IMR-90 (cell line): Measurements from ENCODE around the gene TAS2R3. TPM values are rescaled to one million over a fixed set of nuclear protein-coding genes. Genes with fewer than 3 reads are reported as not detected.

Experiments
- ATAC-seq: fragments of 200-7000 bp; cut with Tn5 transposase; 2 replicates; pipeline ENCODE4 v1.9.1; 2020; ENCODE audit warnings: low read depth, mild to moderate bottlenecking, moderate library complexity
- BruUV-seq: library from RNA; stranded (reverse); fragments of 400-500 nt; replicated peaks from 2 replicates; lab custom pipeline; 2021; lab: Mats Ljungman, UMichigan
- CTCF ChIA-PET: fragments of 300-600 bp; formaldehyde crosslinking; extraction: SDS; loops from one replicate; lab custom pipeline; 2021; ENCODE audit warnings: antibody characterized with exemption; lab: Yijun Ruan, JAX
- POLR2A ChIA-PET: fragments of 300-600 bp; sonication (Branson Sonifier 250); formaldehyde crosslinking; loops from one replicate; lab custom pipeline; 2022; ENCODE audit warnings: antibody characterized with exemption; ENCODE audit not compliant: unreplicated experiment; lab: Charles Lee
- DNase-seq: peaks from one replicate; pipeline ENCODE4 v3.0.0; 2013
- H2AFZ ChIP-seq: replicated peaks from 2 replicates; pipeline ENCODE3; 2013; ENCODE audit warnings: low read length, mild to moderate bottlenecking; ENCODE audit not compliant: poor library complexity
- H2AK5ac ChIP-seq: 2 replicates; pipeline ENCODE4 v1.6.1; 2013; ENCODE audit warnings: low read depth, low read length, inconsistent platforms
- H2AK9ac ChIP-seq: replicated peaks from 2 replicates; pipeline ENCODE3; 2013; ENCODE audit warnings: mild to moderate bottlenecking, low read depth, low read length, moderate library complexity; ENCODE audit not compliant: poor library complexity
- H2BK120ac ChIP-seq: 2 replicates; pipeline ENCODE4 v1.6.1; 2013; ENCODE audit warnings: low read depth, low read length, inconsistent platforms
- H2BK15ac ChIP-seq: 3 replicates; pipeline ENCODE4 v1.6.1; 2013; ENCODE audit warnings: low read depth, low read length, inconsistent platforms
- H2BK20ac ChIP-seq: 2 replicates; pipeline ENCODE4 v1.6.1; 2013; ENCODE audit warnings: low read depth, mild to moderate bottlenecking, inconsistent platforms, low read length, moderate library complexity
- H2BK5ac ChIP-seq: 2 replicates; pipeline ENCODE4 v1.6.1; 2013; ENCODE audit warnings: mild to moderate bottlenecking, low read depth, low read length, inconsistent platforms; ENCODE audit not compliant: poor library complexity, severe bottlenecking
- H3K14ac ChIP-seq: replicated peaks from 2 replicates; pipeline ENCODE4 v1.6.1; 2013; ENCODE audit warnings: low read depth, low read length, inconsistent platforms
- H3K18ac ChIP-seq: 2 replicates; pipeline ENCODE4 v1.6.1; 2013; ENCODE audit warnings: low read depth, low read length, control low read depth
- H3K23ac ChIP-seq: 2 replicates; pipeline ENCODE4 v1.6.1; 2013; ENCODE audit warnings: low read depth, low read length, inconsistent platforms
- H3K27ac ChIP-seq: 2 replicates; pipeline ENCODE4 v1.5.1; 2013; ENCODE audit warnings: mild to moderate bottlenecking, control low read depth, low read length; ENCODE audit not compliant: insufficient read depth
- H3K27me3 ChIP-seq: 2 replicates; pipeline ENCODE4 v1.6.1; 2013; ENCODE audit warnings: low read length; ENCODE audit not compliant: control insufficient read depth, insufficient read depth
- H3K36me3 ChIP-seq: 2 replicates; pipeline ENCODE4 v1.6.1; 2013; ENCODE audit warnings: low read length, mixed read lengths; ENCODE audit not compliant: control insufficient read depth, insufficient read depth
- H3K4ac ChIP-seq: 2 replicates; pipeline ENCODE4 v1.6.1; 2013; ENCODE audit warnings: low read depth, low read length, inconsistent platforms
- H3K4me1 ChIP-seq: 2 replicates; pipeline ENCODE4 v1.6.1; 2013; ENCODE audit warnings: low read length, mixed read lengths; ENCODE audit not compliant: control insufficient read depth, insufficient read depth
- H3K4me2 ChIP-seq: 2 replicates; pipeline ENCODE4 v1.6.1; 2013; ENCODE audit warnings: low read depth, mild to moderate bottlenecking, control low read depth, low read length, moderate library complexity
- H3K4me3 ChIP-seq: 2 replicates; pipeline ENCODE4 v1.5.1; 2013; ENCODE audit warnings: low read depth, mild to moderate bottlenecking, control low read depth, low read length, moderate library complexity; ENCODE audit not compliant: insufficient read depth
- H3K56ac ChIP-seq: 2 replicates; pipeline ENCODE4 v1.6.1; 2013; ENCODE audit warnings: low read length, inconsistent platforms; ENCODE audit not compliant: insufficient read depth; ENCODE audit errors: extremely low read depth
- H3K79me1 ChIP-seq, 2 experiments: 2 replicates each; pipeline ENCODE4 v1.6.1; 2013; ENCODE audit warnings: low read length in 2 of 2, inconsistent platforms in 1 of 2, low read depth in 1 of 2
- H3K9ac ChIP-seq: 2 replicates; pipeline ENCODE4 v1.6.1; 2013; ENCODE audit warnings: low read depth, low read length, control low read depth
- H3K9me1 ChIP-seq: 2 replicates; pipeline ENCODE4 v1.6.1; 2013; ENCODE audit warnings: low read length, inconsistent platforms; ENCODE audit not compliant: insufficient read depth
- H3K9me3 ChIP-seq: 2 replicates; pipeline ENCODE4 v1.6.1; 2013; ENCODE audit warnings: low read length; ENCODE audit not compliant: control insufficient read depth, insufficient read depth
- H4K20me1 ChIP-seq: 2 replicates; pipeline ENCODE4 v1.6.1; 2013; ENCODE audit warnings: low read length, inconsistent platforms; ENCODE audit not compliant: insufficient read depth
- H4K5ac ChIP-seq: 2 replicates; pipeline ENCODE4 v1.6.1; 2013; ENCODE audit warnings: mild to moderate bottlenecking, low read depth, low read length, control low read depth
- H4K8ac ChIP-seq, 2 experiments: 2 replicates each; pipeline ENCODE4 v1.6.1; 2013; ENCODE audit warnings: low read depth in 2 of 2, low read length in 2 of 2, control low read depth in 1 of 2, inconsistent platforms in 1 of 2
- H4K91ac ChIP-seq: 2 replicates; pipeline ENCODE4 v1.6.1; 2013; ENCODE audit warnings: low read depth, low read length, inconsistent platforms; ENCODE audit not compliant: insufficient read depth
- CEBPB ChIP-seq: IDR thresholded peaks from 2 replicates; pipeline ENCODE4 v1.6.1; 2012; ENCODE audit warnings: low read depth, low read length, improper control_type of control experiment
- MAZ ChIP-seq: IDR thresholded peaks from 2 replicates; pipeline ENCODE4 v1.6.1; 2012; ENCODE audit warnings: low read depth, mild to moderate bottlenecking, low read length, improper control_type of control experiment, moderate library complexity, borderline replicate concordance
- WGBS, 2 experiments: methylation state at CpG; one replicate each; pipeline versions ENCODE4 v1.1.5 to v1.1.7; 2013; ENCODE audit warnings: missing lambda C conversion rate in 2 of 2; ENCODE audit not compliant: insufficient read length in 1 of 2; ENCODE audit errors: extremely low coverage in 2 of 2; 5-methylcytosine and 5-hydroxymethylcytosine counted together
- dilution Hi-C: fragments of 300-500 bp; cut with HindIII; formaldehyde crosslinking; loops from one replicate; pipeline ENCODE4 v1.14.3; 2018; ENCODE audit warnings: low sequenced_read_pairs; ENCODE audit not compliant: unreplicated experiment
- in situ Hi-C: fragments of 300-500 bp; cut with MboI; formaldehyde crosslinking; loops from 3 replicates; pipeline ENCODE4 v1.14.3; 2019; ENCODE audit warnings: low sequenced_read_pairs, inconsistent platforms, mixed read lengths
- intact Hi-C: fragments of 100-400 bp; cut with micrococcal nuclease; formaldehyde crosslinking; loops from 2 replicates; pipeline ENCODE4 v1.10.0; 2022
- polyA plus RNA-seq, 3 experiments: library from polyadenylated mRNA; depleted of rRNA; stranded (reverse); fragments of >200 nt; gene quantifications; 2 replicates each; pipeline ENCODE4 v1.2.3, GENCODE V29; 2012; ENCODE audit warnings: low replicate concordance in 1 of 3
- total RNA-seq: library from RNA; depleted of rRNA; stranded (reverse); fragments of >200 nt; gene quantifications from 2 replicates; pipeline ENCODE4 v1.2.3, GENCODE V29; 2012

TAS2R3 gene
- total and polyA plus RNA-seq, 2 of the 4 experiments (the other 2 are of a cell fraction): 0.72 TPM; not detected in 1

DNA sequence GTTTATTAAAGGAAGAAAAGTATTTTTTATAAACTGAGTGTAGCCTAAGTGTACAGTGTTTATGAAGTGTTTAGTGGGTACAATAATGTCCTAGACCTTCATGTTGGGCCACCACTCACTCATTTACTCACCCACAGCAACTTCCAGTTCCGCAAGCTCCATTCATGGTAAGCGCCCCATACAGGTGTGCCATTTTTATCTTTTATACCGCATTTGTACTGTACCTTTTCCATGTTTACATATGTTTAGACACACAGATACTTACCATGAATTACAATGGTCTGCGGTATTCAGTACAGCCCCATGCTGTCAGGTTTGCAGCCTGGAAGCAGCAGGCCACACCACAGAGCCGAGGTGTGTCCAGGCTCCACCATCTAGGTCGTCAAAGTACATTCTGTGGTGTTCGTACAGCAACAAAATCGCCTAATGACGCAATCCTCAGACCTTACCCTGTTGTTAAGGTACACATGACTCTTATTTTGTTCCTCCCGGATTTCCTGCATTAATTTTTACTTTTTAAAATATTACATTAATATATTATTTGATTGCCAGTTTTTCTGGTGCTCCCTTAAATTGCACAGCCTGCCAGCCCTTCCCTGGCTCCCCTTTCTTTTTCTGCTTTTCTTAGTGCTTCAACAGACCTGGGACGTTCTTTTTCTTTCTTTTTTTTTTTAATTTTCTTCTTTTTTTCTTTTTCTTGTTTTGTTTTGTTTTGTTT, 26.6 kb upstream of the TAS2R3 start:
- H2AK9ac ChIP-seq: no peak overlapping the region
- no TSS peak for BruUV-seq
- CTCF ChIA-PET: interaction anchor here (0.6 to 2.4 kb wide), 8 partner anchors 11 to 1069 kb away, joined by 3 to 7 read pairs (median 4); no protein-coding TSS in a partner anchor
- H3K23ac ChIP-seq: no peak overlapping the region
- no peak overlapping the region for H3K56ac ChIP-seq
- ATAC-seq (no peak), DNase-seq (no peak)
- peaks cover 13 to 20% of the 10 kb centered on the region in 2 experiments; a peak in 3 of 4 replicates for H3K79me1 ChIP-seq
- in situ Hi-C loops: no loop called here
- dilution Hi-C loops: no loop called here
- POLR2A ChIA-PET: interaction anchor here (1.6 kb wide), 1 partner anchor 20 kb away, joined by 3 read pairs; no protein-coding TSS in a partner anchor
- intact Hi-C loops: loop anchor here (5.0 to 10.0 kb wide), 2 partner anchors 85 to 202 kb away; no protein-coding TSS in a partner anchor
- TF ChIP-seq MAZ (no peak), CEBPB (peak; percentile 79)
- H2BK15ac ChIP-seq: no peak overlapping the region
- H3K27ac ChIP-seq: peak overlapping the region; percentile 38
- peak overlapping the region; percentile 98 for H4K5ac ChIP-seq
- peak overlapping the region; percentile 10; the same call in 1 of the 2 replicates for H4K91ac ChIP-seq
- WGBS, 2 experiments: 90% methylated on average over 2 of the region's 11 CpGs; no CpG with 5 or more reads in 1 of the 2 experiments
- H2AFZ ChIP-seq: peak overlapping the region; percentile 88
- H3K9me3 ChIP-seq: no peaks in the 10 kb centered on the region
- no peaks in the 10 kb centered on the region for H3K27me3 ChIP-seq
- H3K4me1 ChIP-seq: no peaks in the 10 kb centered on the region; the same call in 1 of the 2 replicates
- H3K4me2 ChIP-seq: peak overlapping the region; percentile 48
- peaks cover 6% of the 10 kb centered on the region; the same call in 1 of the 2 replicates for H3K9me1 ChIP-seq
- peak overlapping the region; percentile 47; the same call in 1 of the 2 replicates for H2BK120ac ChIP-seq
- peak overlapping the region; percentile 91 to 95 for H4K8ac ChIP-seq
- H3K14ac ChIP-seq: peak overlapping the region; percentile 58
- no peak overlapping the region for H2BK20ac ChIP-seq
- H3K4me3 ChIP-seq: peak overlapping the region; percentile 53
- H3K9ac ChIP-seq: peak overlapping the region; percentile 60
- peak overlapping the region; percentile 7 for H2BK5ac ChIP-seq
- H3K36me3 ChIP-seq: peaks cover 11% of the 10 kb centered on the region; the same call in 1 of the 2 replicates
- H4K20me1 ChIP-seq: no peaks in the 10 kb centered on the region
- H3K4ac ChIP-seq: peak overlapping the region; percentile 85
- no peak overlapping the region for H3K18ac ChIP-seq
- no peak overlapping the region for H2AK5ac ChIP-seq
